ENCODE measurements around the gene NGRN.

GRCh38 chr15:90295270-90295648 lies 29.8 kb downstream of the NGRN start:
- TF ChIP-seq BACH1 (IDR thresholded peaks at IDR 0.05; ENCODE audit: low read length), result no peak
- no peak for TF ChIP-seq EP300 (IDR thresholded peaks at IDR 0.05; ENCODE audit: borderline replicate concordance in 1 of 2, low read depth in 2 of 2, low read length in 2 of 2)
- TF ChIP-seq EZH2 (IDR thresholded peaks at IDR 0.05; ENCODE audit: low read depth, low read length, severe bottlenecking), result no peak
- TF ChIP-seq CREB1 (IDR thresholded peaks at IDR 0.05), result no peak
- no peak for TF ChIP-seq SIN3A (conservative IDR thresholded peaks at IDR 0.05 in 1 of 2, IDR thresholded peaks at IDR 0.05 in 1 of 2; ENCODE audit: low read depth in 1 of 2, low read length in 2 of 2)
- no peak for TF ChIP-seq POLR2A (IDR thresholded peaks at IDR 0.05; ENCODE audit: control extremely low read depth in 1 of 2, low read depth in 2 of 2, low read length in 2 of 2)
- TF ChIP-seq CTCF (IDR thresholded peaks at IDR 0.05; ENCODE audit: control extremely low read depth in 1 of 3, insufficient read depth in 1 of 3, low read depth in 1 of 3, low read length in 3 of 3), result no peak
- no peak for TF ChIP-seq RFX5 (IDR thresholded peaks at IDR 0.05; ENCODE audit: borderline replicate concordance, low read depth, low read length)
- no peak for TF ChIP-seq PHF8 (conservative IDR thresholded peaks at IDR 0.05; ENCODE audit: low read depth, low read length)
- no peak for TF ChIP-seq CHD2 (IDR thresholded peaks at IDR 0.05; ENCODE audit: low read length)
- TF ChIP-seq TAF1 (IDR thresholded peaks at IDR 0.05; ENCODE audit: low read depth, low read length), result no peak
- no peak for TF ChIP-seq CBX8 (IDR thresholded peaks at IDR 0.05; ENCODE audit: borderline replicate concordance, low read depth, low read length)
